GM23248 (cell line): Measurements from ENCODE around the gene LFNG. TPM values are rescaled to one million over a fixed set of nuclear protein-coding genes. Genes with fewer than 3 reads are reported as not detected.
A peak's percentile ranks its signal among the peaks of the same experiment; 100 is the strongest.

Source experiments
- DNase-seq: peaks from one replicate; pipeline ENCODE4 v3.0.0-alpha.2; 2015
- H2AFZ ChIP-seq: fragments of 200-600 bp; sonication (generic); 2 replicates; pipeline ENCODE4 v1.6.1; 2016; ENCODE audit warnings: antibody characterized with exemption
- H3F3A ChIP-seq: fragments of 200-600 bp; sonication (generic); 2 replicates; pipeline ENCODE4 v1.6.1; 2016; ENCODE audit warnings: mild to moderate bottlenecking, antibody characterized with exemption, mixed run types; ENCODE audit not compliant: insufficient read depth
- H3K27ac ChIP-seq: fragments of 200-600 bp; sonication (generic); 2 replicates; pipeline ENCODE4 v1.5.1; 2016; ENCODE audit warnings: mild to moderate bottlenecking
- H3K27me3 ChIP-seq: fragments of 200-600 bp; sonication (generic); replicated peaks from 2 replicates; pipeline ENCODE4 v1.6.1; 2016; ENCODE audit warnings: mild to moderate bottlenecking; ENCODE audit not compliant: insufficient read depth
- H3K36me3 ChIP-seq: fragments of 200-600 bp; sonication (generic); 2 replicates; pipeline ENCODE4 v1.6.1; 2016; ENCODE audit warnings: low read depth, mild to moderate bottlenecking
- H3K4me1 ChIP-seq: fragments of 200-600 bp; sonication (generic); 2 replicates; pipeline ENCODE4 v1.6.1; 2016; ENCODE audit warnings: mild to moderate bottlenecking; ENCODE audit not compliant: insufficient read depth
- H3K4me2 ChIP-seq: fragments of 200-600 bp; sonication (generic); one replicate; pipeline ENCODE4 v1.6.1; 2016; ENCODE audit warnings: mild to moderate bottlenecking; ENCODE audit not compliant: unreplicated experiment
- H3K4me3 ChIP-seq: fragments of 200-600 bp; sonication (generic); 2 replicates; pipeline ENCODE4 v1.5.1; 2016; ENCODE audit warnings: mild to moderate bottlenecking
- H3K79me2 ChIP-seq: fragments of 200-600 bp; sonication (generic); 2 replicates; pipeline ENCODE4 v1.6.1; 2016; ENCODE audit warnings: mild to moderate bottlenecking; ENCODE audit not compliant: insufficient read depth
- H3K9ac ChIP-seq: fragments of 200-600 bp; sonication (generic); 2 replicates; pipeline ENCODE4 v1.6.1; 2016; ENCODE audit warnings: mild to moderate bottlenecking
- H3K9me2 ChIP-seq: fragments of 200-600 bp; sonication (generic); 2 replicates; pipeline ENCODE4 v1.6.1; 2016; ENCODE audit warnings: mixed run types, mild to moderate bottlenecking, moderate library complexity; ENCODE audit not compliant: insufficient read depth
- H3K9me3 ChIP-seq: fragments of 200-600 bp; sonication (generic); one replicate; pipeline ENCODE4 v1.6.1; 2017; ENCODE audit warnings: low read depth
- H4K20me1 ChIP-seq: fragments of 200-600 bp; sonication (generic); 2 replicates; pipeline ENCODE4 v1.6.0; 2016; ENCODE audit not compliant: insufficient read depth
- EZH2 ChIP-seq: fragments of 200-600 bp; sonication (generic); IDR thresholded peaks from 2 replicates; pipeline ENCODE4 v1.6.1; 2018; ENCODE audit warnings: antibody characterized with exemption, mild to moderate bottlenecking; ENCODE audit not compliant: insufficient read depth, poor library complexity, severe bottlenecking
- EZH2phosphoT487 ChIP-seq: fragments of 200-600 bp; sonication (generic); IDR thresholded peaks from 2 replicates; pipeline ENCODE4 v1.6.1; 2018; ENCODE audit warnings: antibody characterized with exemption, moderate library complexity, mild to moderate bottlenecking, low read depth; ENCODE audit not compliant: insufficient read depth
- WGBS, 2 experiments: methylation state at CpG; one replicate each; pipeline ENCODE4 v1.1.6; 2015 to 2017; ENCODE audit warnings: low lambda C conversion rate in 2 of 2, low coverage in 1 of 2; ENCODE audit errors: missing lambda C conversion rate in 2 of 2; 5-methylcytosine and 5-hydroxymethylcytosine counted together
- in situ Hi-C: fragments of 300-500 bp; cut with MboI; formaldehyde crosslinking; loops from 2 replicates; pipeline ENCODE4 v1.15.0; 2020
- polyA plus RNA-seq: library from polyadenylated mRNA; unstranded; fragments of >200 nt; fragmentation: Nextera tagmentation; extraction: Ambion mirVana; gene quantifications from 2 replicates; pipeline ENCODE4 v1.2.1, GENCODE V29; 2016
- total RNA-seq: library from RNA; depleted of rRNA; stranded (reverse); fragments of >200 nt; shearing (Covaris generic); gene quantifications from 2 replicates; pipeline ENCODE4 v1.2.3, GENCODE V29; 2014

Gene LFNG
- total and polyA plus RNA-seq, 2 experiments from 2014 or later = 0.18 to 3.6 TPM

GRCh38 chr7:2512179-2512661 is 7.4 kb upstream of the LFNG start:
- peaks cover 22% of the 10 kb centered on the region for H3K4me1 ChIP-seq
- in situ Hi-C loops = no loop called here
- H3K36me3 ChIP-seq = no peaks in the 10 kb centered on the region
- peak; percentile 59 for DNase-seq
- H3K4me3 ChIP-seq = no peak overlapping the region
- 0 out of 2 replicates have a peak, but pooled peaks cover 5% of the 10 kb centered on the region for H3F3A ChIP-seq
- no peaks in the 10 kb centered on the region for H3K27me3 ChIP-seq
- H3K4me2 ChIP-seq = no peak overlapping the region
- TF ChIP-seq EZH2phosphoT487 (no peak), EZH2 (no peak)
- no peaks in the 10 kb centered on the region for H3K79me2 ChIP-seq
- H2AFZ ChIP-seq = no peak overlapping the region
- H3K27ac ChIP-seq = no peak overlapping the region
- H3K9ac ChIP-seq = no peak overlapping the region
- no peaks in the 10 kb centered on the region for H4K20me1 ChIP-seq
- 46% methylated on average over 11 to 12 of the region's 12 CpGs for WGBS, 2 experiments
- no peaks in the 10 kb centered on the region for H3K9me3 ChIP-seq
- no peaks in the 10 kb centered on the region for H3K9me2 ChIP-seq

- Histone ChIP-seq H3K4me1 (peaks cover 27% of the 10 kb centered on the region), H3K36me3 (no peaks in the 10 kb centered on the region), H4K20me1 (no peaks in the 10 kb centered on the region), H3K9ac (no peak overlapping the region), H3K27ac (no peak overlapping the region), H3K27me3 (no peaks in the 10 kb centered on the region), H3K4me2 (no peak overlapping the region), H3F3A (0 out of 2 replicates have a peak, but pooled peaks cover 5% of the 10 kb centered on the region), H3K9me3 (no peaks in the 10 kb centered on the region), H2AFZ (no peak overlapping the region), H3K79me2 (no peaks in the 10 kb centered on the region), H3K9me2 (no peaks in the 10 kb centered on the region), H3K4me3 (no peak overlapping the region)
- WGBS, 2 experiments = 52 to 84% methylated on average over 3 of the region's 3 CpGs
- TF ChIP-seq EZH2 (no peak), EZH2phosphoT487 (no peak)
- no peak for DNase-seq
- in situ Hi-C loops = no loop called here
Observed at GRCh38 chr7:2512713-2513112, 6.9 kb upstream of the LFNG start.

- in situ Hi-C loops = no loop called here
- H3F3A ChIP-seq = 0 out of 2 replicates have a peak, but pooled peaks cover 4% of the 10 kb centered on the region
- H3K9me2 ChIP-seq = no peaks in the 10 kb centered on the region
- H3K4me1 ChIP-seq = peaks cover 32% of the 10 kb centered on the region
- no peak overlapping the region for H3K4me3 ChIP-seq
- no peaks in the 10 kb centered on the region for H4K20me1 ChIP-seq
- TF ChIP-seq EZH2phosphoT487 = no peak
- TF ChIP-seq EZH2 = no peak
- H3K27me3 ChIP-seq = no peaks in the 10 kb centered on the region
- H3K9ac ChIP-seq = no peak overlapping the region
- DNase-seq = no peak
- WGBS, 2 experiments = 89 to 91% methylated on average over 6 to 7 of the region's 7 CpGs
- no peaks in the 10 kb centered on the region for H3K9me3 ChIP-seq
- no peaks in the 10 kb centered on the region for H3K79me2 ChIP-seq
- no peak overlapping the region for H3K27ac ChIP-seq
- H3K36me3 ChIP-seq = no peaks in the 10 kb centered on the region
- no peak overlapping the region for H2AFZ ChIP-seq
- no peak overlapping the region for H3K4me2 ChIP-seq
Observed at GRCh38 chr7:2513702-2514101, 5.9 kb upstream of the LFNG start.

- Histone ChIP-seq H3K9me2 (no peaks in the 10 kb centered on the region), H3K4me1 (peaks cover 27% of the 10 kb centered on the region), H3K9me3 (no peaks in the 10 kb centered on the region), H3K27me3 (no peaks in the 10 kb centered on the region), H3K4me3 (no peak overlapping the region), H3K36me3 (no peaks in the 10 kb centered on the region), H3K4me2 (no peak overlapping the region), H2AFZ (no peak overlapping the region), H3K27ac (no peak overlapping the region), H3F3A (no peaks in the 10 kb centered on the region), H3K9ac (no peak overlapping the region), H4K20me1 (no peaks in the 10 kb centered on the region), H3K79me2 (no peaks in the 10 kb centered on the region)
- in situ Hi-C loops = no loop called here
- no peak for TF ChIP-seq EZH2phosphoT487
- no peak for TF ChIP-seq EZH2
- no peak for DNase-seq
- WGBS, 2 experiments = 88 to 94% methylated on average over 9 of the region's 9 CpGs
Observed at GRCh38 chr7:2514473-2515423, 4.8 kb upstream of the LFNG start.
